Esophagus squamous epithelium (tissue), 5 donors: ENCODE results near the gene CAPZB. TPM values are rescaled to one million over a fixed set of nuclear protein-coding genes. Genes with fewer than 3 reads are reported as not detected.

Experiments used
- DNase-seq: peaks from one replicate; lab custom pipeline; 2025; lab: John Stamatoyannopoulos, UW
- H3K27ac ChIP-seq, 4 donors: fragments of 200-600 bp; sonication (generic); one replicate each; pipeline ENCODE4 v1.5.1; 2016 to 2019; ENCODE audit warnings: mild to moderate bottlenecking in 1 of 4
- H3K27me3 ChIP-seq, 4 donors: fragments of 200-600 bp; sonication (generic); 1 replicate in 3 of 4; 2 replicates in 1 of 4; pipeline versions ENCODE4 v1.5.1 to v1.6.0; 2017 to 2021; ENCODE audit warnings: antibody characterized with exemption in 1 of 4
- H3K36me3 ChIP-seq, 3 donors: fragments of 200-600 bp; sonication (generic); one replicate each; pipeline ENCODE4 v1.5.1; 2016 to 2019
- H3K4me1 ChIP-seq, 3 donors: fragments of 200-600 bp; sonication (generic); one replicate each; pipeline ENCODE4 v1.5.1; 2017 to 2019
- H3K4me3 ChIP-seq, 4 donors: fragments of 200-600 bp; sonication (generic); 1 replicate in 3 of 4; 2 replicates in 1 of 4; pipeline ENCODE4 v1.5.1; 2016 to 2019; ENCODE audit warnings: mild to moderate bottlenecking in 2 of 4, moderate library complexity in 1 of 4
- H3K9me3 ChIP-seq, 3 donors: fragments of 200-600 bp; sonication (generic); one replicate each; pipeline ENCODE4 v1.5.1; 2016 to 2019
- CTCF ChIP-seq, 6 experiments: fragments of 450-650 bp in 4 of 6; fragments of 200-600 bp in 2 of 6; sonication (generic) in 2 of 6; IDR thresholded peaks; one replicate each; pipeline ENCODE4 v1.5.1; 2016 to 2019; ENCODE audit warnings: antibody characterized with exemption in 6 of 6, mild to moderate bottlenecking in 4 of 6, moderate library complexity in 4 of 6
- POLR2A ChIP-seq, 4 donors: fragments of 450-650 bp; IDR thresholded peaks; one replicate each; pipeline ENCODE4 v1.6.1; 2017; ENCODE audit warnings: antibody characterized with exemption in 4 of 4, mild to moderate bottlenecking in 4 of 4, moderate library complexity in 3 of 4
- WGBS, 2 donors: methylation state at CpG; one replicate each; pipeline ENCODE4 v1.1.5; 2018; 5-methylcytosine and 5-hydroxymethylcytosine counted together
- intact Hi-C: fragments of 100-400 bp; cut with DNase I; formaldehyde crosslinking; loops from one replicate; pipeline ENCODE4 v1.15.0; 2022
- total RNA-seq, 4 donors: library from RNA; depleted of rRNA; stranded (reverse); fragments of >200 nt; gene quantifications; one replicate each; pipeline ENCODE4 v1.1.0, GENCODE V29; 2016
- donor health status: DM: yes; HTN: yes; CAD: no.

Gene CAPZB
- total RNA-seq, 4 donors from 2014 or later: 89.4 to 146 (median 126) TPM

- WGBS, 2 donors: 44 to 65% methylated on average over 6 to 7 of the region's 7 CpGs
- intact Hi-C loops: loop anchor here (10.0 kb wide), 2 partner anchors 93 to 167 kb away; no protein-coding TSS in a partner anchor
These were observed 2.8 kb upstream of the CAPZB start for GRCh38 chr1:19488136-19488535.

GRCh38 chr1:19484798-19485361, 459 bp downstream of the CAPZB start:
- intact Hi-C loops: loop anchor here (10.0 kb wide), 2 partner anchors 90 to 170 kb away; no protein-coding TSS in a partner anchor

More at GRCh38 chr1:19488136-19488535, 2.8 kb upstream of the CAPZB start:
- H3K4me1 ChIP-seq: peaks cover 15 to 45% (median 26%) of the 10 kb centered on the region in 3 donors
- TF ChIP-seq CTCF (IDR thresholded peaks at IDR 0.05) (no peak), POLR2A (IDR thresholded peaks at IDR 0.05) (no peak)
- H3K27ac ChIP-seq: peak overlapping the region in 3 of 4 donors; percentile 93 to 100 (median 100)
- H3K4me3 ChIP-seq: no peak overlapping the region
- H3K36me3 ChIP-seq: peaks cover 0 to 4% (median 0%) of the 10 kb centered on the region in 3 donors
- no peaks in the 10 kb centered on the region for H3K27me3 ChIP-seq
- no peak for DNase-seq
- H3K9me3 ChIP-seq: no peaks in the 10 kb centered on the region

GRCh38 chr1:19484338-19484797, 971 bp downstream of the CAPZB start:
- no peaks in the 10 kb centered on the region for H3K27me3 ChIP-seq
- no peaks in the 10 kb centered on the region for H3K9me3 ChIP-seq
- H3K4me3 ChIP-seq: peak overlapping the region; percentile 89 to 100 (median 96)
- DNase-seq: no peak
- H3K36me3 ChIP-seq: peaks cover 0 to 17% (median 0%) of the 10 kb centered on the region in 3 donors
- H3K27ac ChIP-seq: peak overlapping the region; percentile 99 to 100 (median 100)
- TF ChIP-seq CTCF (IDR thresholded peaks at IDR 0.05): no peak
- no peak for TF ChIP-seq POLR2A (IDR thresholded peaks at IDR 0.05)
- intact Hi-C loops: loop anchor here (10.0 kb wide), 2 partner anchors 90 to 170 kb away; no protein-coding TSS in a partner anchor
- WGBS, 2 donors: 0% methylated on average over 6 to 7 of the region's 32 CpGs
- peaks cover 38 to 83% (median 61%) of the 10 kb centered on the region in 3 donors for H3K4me1 ChIP-seq

More at GRCh38 chr1:19484798-19485361, 459 bp downstream of the CAPZB start:
- 1% methylated on average over 8 to 20 of the region's 29 CpGs for WGBS, 2 donors
- H3K36me3 ChIP-seq: peaks cover 0 to 17% (median 0%) of the 10 kb centered on the region in 3 donors
- H3K27me3 ChIP-seq: no peaks in the 10 kb centered on the region
- H3K4me3 ChIP-seq: peak overlapping the region; percentile 89 to 100 (median 96)
- TF ChIP-seq POLR2A (IDR thresholded peaks at IDR 0.05): no peak
- TF ChIP-seq CTCF (IDR thresholded peaks at IDR 0.05): no peak
- no peak for DNase-seq
- no peaks in the 10 kb centered on the region for H3K9me3 ChIP-seq
- H3K27ac ChIP-seq: peak overlapping the region; percentile 99 to 100 (median 100)
- peaks cover 33 to 77% (median 56%) of the 10 kb centered on the region in 3 donors for H3K4me1 ChIP-seq

GRCh38 chr1:19483691-19484090, 1.6 kb downstream of the CAPZB start:
- H3K27ac ChIP-seq: peak overlapping the region; percentile 99 to 100 (median 100)
- intact Hi-C loops: loop anchor here (10.0 kb wide), 2 partner anchors 89 to 171 kb away; no protein-coding TSS in a partner anchor
- H3K4me3 ChIP-seq: peak overlapping the region; percentile 89 to 100 (median 96)
- H3K4me1 ChIP-seq: peaks cover 42 to 88% (median 68%) of the 10 kb centered on the region in 3 donors
- no peaks in the 10 kb centered on the region for H3K27me3 ChIP-seq
- no peaks in the 10 kb centered on the region for H3K9me3 ChIP-seq
- no peak for DNase-seq
- 46 to 62% methylated on average over 2 to 3 of the region's 3 CpGs for WGBS, 2 donors
- no peak for TF ChIP-seq POLR2A (IDR thresholded peaks at IDR 0.05)
- no peak for TF ChIP-seq CTCF (IDR thresholded peaks at IDR 0.05)
- H3K36me3 ChIP-seq: peaks cover 0 to 23% (median 0%) of the 10 kb centered on the region in 3 donors

- DNase-seq: no peak
- H3K4me1 ChIP-seq: peaks cover 47 to 88% (median 72%) of the 10 kb centered on the region in 3 donors
- H3K27ac ChIP-seq: peak overlapping the region; percentile 99 to 100 (median 100)
- WGBS, 2 donors: 44 to 46% methylated on average over 3 of the region's 3 CpGs
- no peaks in the 10 kb centered on the region for H3K27me3 ChIP-seq
- no peak for TF ChIP-seq CTCF (IDR thresholded peaks at IDR 0.05)
- peak in 1 of 4 donors; percentile 45 for TF ChIP-seq POLR2A (IDR thresholded peaks at IDR 0.05)
- intact Hi-C loops: loop anchor here (10.0 kb wide), 2 partner anchors 88 to 172 kb away; no protein-coding TSS in a partner anchor
- no peaks in the 10 kb centered on the region for H3K9me3 ChIP-seq
- H3K36me3 ChIP-seq: peaks cover 0 to 27% (median 0%) of the 10 kb centered on the region in 3 donors
- H3K4me3 ChIP-seq: peak overlapping the region; percentile 89 to 100 (median 96)
These were observed 2.1 kb downstream of the CAPZB start for GRCh38 chr1:19483261-19483660.
